RWPE1 (cell line): ENCODE data around the gene PTPRN2.
A peak's percentile ranks its signal among the peaks of the same experiment; 100 is the strongest.

Source experiments
- CTCF ChIA-PET: fragments of 350-600 bp; sonication (Branson Sonifier 250); formaldehyde crosslinking; extraction: SDS; loops from one replicate; lab custom pipeline; 2021; lab: Yijun Ruan, JAX
- POLR2A ChIA-PET: fragments of 400-600 bp; formaldehyde crosslinking; extraction: SDS; loops from one replicate; lab custom pipeline; 2020; ENCODE audit warnings: antibody characterized with exemption; ENCODE audit not compliant: low non-redundant PET; lab: Yijun Ruan, JAX
- DNase-seq: peaks from one replicate; pipeline ENCODE4 v3.0.0; 2012; ENCODE audit warnings: low spot score
- H3K27ac ChIP-seq: fragments of 450-650 bp; 2 replicates; pipeline ENCODE4 v1.5.1; 2017
- CTCF ChIP-seq: fragments of 450-650 bp; conservative IDR thresholded peaks from 2 replicates; pipeline ENCODE4 v1.5.1; 2017; ENCODE audit warnings: low read depth, mild to moderate bottlenecking

Gene PTPRN2

DNA sequence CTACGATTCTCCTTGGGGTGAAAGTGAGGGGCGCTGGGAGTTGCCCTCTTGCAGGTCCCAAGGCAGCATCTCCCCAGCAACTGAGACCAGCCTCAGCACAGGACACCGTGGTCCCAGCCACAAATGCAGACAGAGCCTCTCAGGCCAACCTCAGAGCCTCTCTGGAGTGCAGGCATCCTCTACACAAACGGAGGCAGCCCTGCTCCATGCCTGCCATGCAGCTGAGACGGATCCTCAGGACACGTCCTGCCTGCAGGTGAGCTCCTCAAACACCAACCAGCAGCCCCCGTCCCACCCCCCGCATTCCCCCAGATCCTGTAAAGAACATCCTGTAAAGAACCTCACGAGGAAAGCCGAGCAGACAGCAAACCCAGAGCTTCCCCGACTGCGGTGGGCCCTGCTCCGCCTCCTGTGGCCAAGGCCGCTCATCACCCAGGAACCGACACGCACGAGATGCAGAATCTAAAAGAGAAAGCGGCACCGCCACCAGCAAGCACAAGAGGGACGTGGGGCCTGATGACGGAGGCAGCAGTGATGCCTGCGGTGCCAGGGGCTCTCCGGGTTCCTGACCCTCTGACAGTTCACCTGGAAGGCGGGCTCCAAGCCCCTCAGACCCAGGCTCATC lies 186.9 kb downstream of the PTPRN2 start:
- H3K27ac ChIP-seq, result no peak overlapping the region
- no peak for DNase-seq
- ChIA-PET CTCF (no interaction called here), POLR2A (no interaction called here)
- no peak for TF ChIP-seq CTCF

GRCh38 chr7:158399762-158400161 lies 187.9 kb downstream of the PTPRN2 start:
- TF ChIP-seq CTCF, result no peak
- ChIA-PET CTCF (no interaction called here), POLR2A (no interaction called here)
- DNase-seq, result no peak
- no peak overlapping the region for H3K27ac ChIP-seq

DNA sequence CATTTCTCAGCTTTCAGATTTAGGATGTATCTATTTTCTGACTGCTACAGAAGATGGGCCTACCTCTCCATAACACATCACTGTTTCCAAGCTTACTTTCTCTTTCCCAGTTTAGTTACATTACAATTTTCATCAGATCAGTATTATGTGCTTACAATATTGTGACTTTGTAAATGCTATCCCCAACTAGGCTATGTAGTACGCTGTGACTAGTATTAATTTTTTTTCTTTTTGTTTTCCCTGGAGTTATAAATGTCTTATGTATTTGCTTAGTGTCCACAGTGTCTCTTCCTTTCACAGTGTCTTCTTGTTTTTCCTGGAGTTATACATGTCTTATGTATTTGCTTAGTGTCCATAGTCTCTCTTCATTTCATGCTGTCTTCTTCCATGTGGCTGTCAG lies 188.9 kb downstream of the PTPRN2 start:
- CTCF ChIA-PET, result no interaction called here
- DNase-seq, result no peak
- POLR2A ChIA-PET, result no interaction called here
- TF ChIP-seq CTCF, result no peak
- H3K27ac ChIP-seq, result no peak overlapping the region

DNA sequence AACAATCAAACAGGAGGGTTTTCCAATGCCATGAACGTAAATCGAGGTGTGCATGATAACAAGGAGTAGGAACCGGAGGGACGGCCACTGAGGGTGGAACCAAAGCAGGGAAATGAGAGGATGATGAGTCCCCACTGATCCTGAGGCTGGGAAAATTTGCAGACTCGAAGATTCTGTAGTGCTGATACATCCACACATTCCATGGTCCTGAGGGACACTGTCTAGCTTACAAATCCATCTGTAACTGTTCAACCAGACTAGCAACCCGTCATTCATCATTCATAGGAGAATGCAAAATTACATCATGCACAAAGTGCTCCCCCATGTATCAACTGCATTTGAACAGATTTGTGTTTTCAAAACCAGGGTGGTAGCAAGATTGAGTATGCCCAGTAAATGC lies 189.7 kb downstream of the PTPRN2 start:
- no peak overlapping the region for H3K27ac ChIP-seq
- ChIA-PET CTCF (no interaction called here), POLR2A (no interaction called here)
- no peak for TF ChIP-seq CTCF
- DNase-seq, result no peak

- CTCF ChIA-PET, result no interaction called here
- POLR2A ChIA-PET, result no interaction called here
- peak overlapping the region; percentile 47 for H3K27ac ChIP-seq
These were observed 190.4 kb downstream of the PTPRN2 start for GRCh38 chr7:158396982-158397862.

More at GRCh38 chr7:158396982-158397862, 190.4 kb downstream of the PTPRN2 start:
- DNase-seq, result no peak
- no peak for TF ChIP-seq CTCF
